Osteocyte (in vitro differentiated cells): ENCODE results near the gene SLC50A1. TPM values are rescaled to one million over a fixed set of nuclear protein-coding genes. Genes with fewer than 3 reads are reported as not detected.

Experiments used
- DNase-seq: peaks from one replicate; pipeline ENCODE4 v3.0.0; 2021; ENCODE audit warnings: mixed read lengths; ENCODE audit not compliant: unreplicated experiment; ENCODE audit errors: extremely low spot score
- H3K27ac Mint-ChIP-seq: one replicate; pipeline ENCODE4 v1.8.0; 2021; ENCODE audit warnings: mild to moderate bottlenecking, mixed read lengths; ENCODE audit not compliant: unreplicated experiment
- H3K27me3 Mint-ChIP-seq: one replicate; pipeline ENCODE4 v1.8.0; 2021; ENCODE audit warnings: mixed read lengths; ENCODE audit not compliant: unreplicated experiment
- H3K36me3 Mint-ChIP-seq: one replicate; pipeline ENCODE4 v1.8.0; 2021; ENCODE audit warnings: mixed read lengths; ENCODE audit not compliant: unreplicated experiment
- H3K4me1 Mint-ChIP-seq: one replicate; pipeline ENCODE4 v1.8.0; 2021; ENCODE audit warnings: mixed read lengths; ENCODE audit not compliant: unreplicated experiment
- H3K4me3 Mint-ChIP-seq: one replicate; pipeline ENCODE4 v1.8.0; 2021; ENCODE audit warnings: mild to moderate bottlenecking, moderate library complexity, mixed read lengths; ENCODE audit not compliant: unreplicated experiment
- H3K9me3 Mint-ChIP-seq: one replicate; pipeline ENCODE4 v1.8.0; 2021; ENCODE audit warnings: mixed read lengths; ENCODE audit not compliant: unreplicated experiment
- CTCF ChIP-seq: fragments of 200-600 bp; sonication (generic); IDR thresholded peaks from 2 replicates; pipeline ENCODE4 v1.5.0; 2021; ENCODE audit warnings: antibody characterized with exemption, mild to moderate bottlenecking, moderate library complexity
- total RNA-seq: library from RNA; stranded (reverse); gene quantifications from 2 replicates; pipeline ENCODE4 v1.2.1, GENCODE V29; 2021

Gene SLC50A1
- total RNA-seq, 1 donor from 2014 or later = 26.5 TPM

GRCh38 chr1:155169541-155169940 lies 33.9 kb downstream of the SLC50A1 start:
- H3K4me3 Mint-ChIP-seq = no peak overlapping the region
- no peak overlapping the region for H3K27ac Mint-ChIP-seq

GRCh38 chr1:155170101-155170785 lies 34.6 kb downstream of the SLC50A1 start:
- Mint-ChIP-seq H3K27ac (no peak overlapping the region), H3K27me3 (no peaks in the 10 kb centered on the region), H3K4me1 (peaks cover 34% of the 10 kb centered on the region), H3K9me3 (no peaks in the 10 kb centered on the region), H3K36me3 (peaks cover 11% of the 10 kb centered on the region), H3K4me3 (no peak overlapping the region)
- no peak for TF ChIP-seq CTCF
- DNase-seq = peak; percentile 25

More at GRCh38 chr1:155169541-155169940, 33.9 kb downstream of the SLC50A1 start:
- no peak for TF ChIP-seq CTCF
- Mint-ChIP-seq H3K36me3 (peaks cover 11% of the 10 kb centered on the region), H3K4me1 (peaks cover 29% of the 10 kb centered on the region), H3K27me3 (no peaks in the 10 kb centered on the region), H3K9me3 (no peaks in the 10 kb centered on the region)
- no peak for DNase-seq

- Mint-ChIP-seq H3K27me3 (no peaks in the 10 kb centered on the region), H3K36me3 (peaks cover 11% of the 10 kb centered on the region), H3K27ac (no peak overlapping the region), H3K9me3 (no peaks in the 10 kb centered on the region), H3K4me3 (no peak overlapping the region), H3K4me1 (peaks cover 37% of the 10 kb centered on the region)
- no peak for DNase-seq
- TF ChIP-seq CTCF = no peak
Observed at GRCh38 chr1:155170806-155171205, 35.2 kb downstream of the SLC50A1 start.

GRCh38 chr1:155171836-155172731 lies 36.4 kb downstream of the SLC50A1 start:
- DNase-seq = peak; percentile 27
- no peaks in the 10 kb centered on the region for H3K9me3 Mint-ChIP-seq
- peak overlapping the region; percentile 97 for H3K27ac Mint-ChIP-seq
- H3K4me3 Mint-ChIP-seq = peak overlapping the region; percentile 97
- peaks cover 42% of the 10 kb centered on the region for H3K4me1 Mint-ChIP-seq
- no peaks in the 10 kb centered on the region for H3K27me3 Mint-ChIP-seq
- no peak for TF ChIP-seq CTCF
- H3K36me3 Mint-ChIP-seq = peaks cover 11% of the 10 kb centered on the region
